HTR-8/SVneo (cell line): Measurements from ENCODE around the gene DFFB.

Source experiments
- DNase-seq: peaks from one replicate; pipeline ENCODE4 v3.0.0; 2011; ENCODE audit warnings: low spot score, mixed read lengths; ENCODE audit not compliant: insufficient read length
- FAIRE-seq: peaks from 2 replicates; lab custom pipeline; 2011; peaks lifted over from hg19 to GRCh38; lab: Jason Lieb, UNC

DFFB gene

DNA sequence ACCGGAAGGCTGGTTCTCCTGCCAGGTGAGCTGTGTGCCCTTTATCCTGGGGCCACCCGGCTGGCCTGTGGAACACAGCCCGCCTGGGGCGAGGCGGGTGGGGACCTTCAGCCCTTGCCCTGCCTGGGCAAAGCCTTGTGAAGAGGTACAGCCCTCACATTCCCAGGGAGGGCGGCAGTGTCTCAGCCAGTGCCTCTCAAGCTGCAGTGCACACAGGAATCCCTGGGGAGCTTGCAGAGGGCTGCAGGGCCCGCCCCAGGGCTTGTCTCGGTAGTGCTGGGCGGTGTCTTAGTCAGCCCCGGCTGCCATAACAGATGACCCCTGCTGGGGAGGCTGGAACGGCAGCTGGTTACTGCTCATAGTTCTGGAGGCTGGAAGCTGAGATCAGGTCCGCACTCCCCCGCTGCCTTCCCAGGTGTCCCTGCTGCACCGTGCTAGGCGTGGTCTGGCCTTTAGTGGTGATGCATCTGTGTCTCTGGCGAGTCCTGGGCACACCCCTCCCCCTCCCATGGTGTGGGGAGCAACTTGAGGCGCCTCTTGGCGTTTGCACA, 12.6 kb downstream of the DFFB start:
- DNase-seq = no peak

DNA sequence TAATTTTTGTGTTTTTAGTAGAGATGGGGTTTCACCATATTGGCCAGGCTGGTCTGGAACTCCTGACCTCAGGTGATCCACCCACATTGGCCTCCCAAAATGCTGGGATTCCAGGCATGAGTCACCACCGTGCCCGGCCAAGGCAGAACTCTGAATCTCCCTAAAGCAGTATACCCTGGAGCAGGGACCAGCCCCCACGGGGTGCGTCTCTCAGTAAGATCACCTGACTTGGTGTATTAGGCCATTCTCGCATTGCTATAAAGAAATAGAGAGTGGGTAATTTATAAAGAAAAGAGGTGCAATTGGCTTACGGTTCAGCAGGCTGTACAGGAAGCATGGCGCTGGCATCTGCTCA, 14.2 kb downstream of the DFFB start:
- DNase-seq (no peak), FAIRE-seq (no peak)

More for the DNA sequence above, 12.6 kb downstream of the DFFB start:
- FAIRE-seq = no peak

- FAIRE-seq (no peak), DNase-seq (no peak)
Measured at GRCh38 chr1:3872546-3872945, 15.3 kb downstream of the DFFB start.

- DNase-seq (no peak), FAIRE-seq (peak; percentile 31)
Measured at GRCh38 chr1:3874736-3875135, 17.5 kb downstream of the DFFB start.

DNA sequence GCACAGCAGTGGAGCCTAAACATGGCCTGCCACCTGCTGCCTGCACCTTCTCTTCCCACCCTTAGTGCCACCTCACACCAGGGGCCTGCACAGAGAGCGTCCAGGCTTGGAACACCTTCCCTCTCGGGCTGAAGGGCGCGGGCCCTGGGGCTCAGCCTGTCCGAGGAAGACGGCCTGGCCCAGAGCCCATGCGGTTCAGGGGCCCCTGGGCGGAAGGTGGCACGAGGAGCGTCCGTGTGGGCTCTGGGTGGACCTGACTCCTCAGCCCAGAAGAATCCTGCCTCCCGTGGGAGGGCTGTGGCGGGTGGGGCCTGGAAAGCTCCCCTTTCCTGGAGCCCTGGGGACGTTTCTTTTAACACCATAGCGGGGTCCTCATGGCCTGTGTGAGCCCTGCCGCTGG, 19.4 kb downstream of the DFFB start:
- DNase-seq (no peak), FAIRE-seq (no peak)

DNA sequence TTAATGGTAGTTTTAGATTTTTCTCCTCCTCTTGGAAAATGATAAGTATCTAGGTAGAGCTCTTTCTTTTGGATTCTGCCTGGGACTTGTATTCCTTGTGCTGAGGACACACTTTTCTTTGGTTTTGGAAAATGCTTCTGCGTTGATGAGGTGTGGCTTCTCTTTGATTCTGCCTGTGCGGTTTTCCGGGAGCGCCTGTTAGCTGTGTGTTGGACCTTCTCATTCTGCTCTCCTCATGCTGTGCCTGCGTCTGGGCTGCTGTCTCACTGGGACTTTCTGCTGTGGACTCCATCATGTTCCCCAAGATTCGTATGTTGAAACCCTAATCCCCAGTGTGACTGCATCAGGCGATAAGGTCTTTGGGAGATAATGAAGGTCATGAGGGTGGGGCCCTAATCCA, 21.8 kb downstream of the DFFB start:
- no peak for FAIRE-seq

DNA sequence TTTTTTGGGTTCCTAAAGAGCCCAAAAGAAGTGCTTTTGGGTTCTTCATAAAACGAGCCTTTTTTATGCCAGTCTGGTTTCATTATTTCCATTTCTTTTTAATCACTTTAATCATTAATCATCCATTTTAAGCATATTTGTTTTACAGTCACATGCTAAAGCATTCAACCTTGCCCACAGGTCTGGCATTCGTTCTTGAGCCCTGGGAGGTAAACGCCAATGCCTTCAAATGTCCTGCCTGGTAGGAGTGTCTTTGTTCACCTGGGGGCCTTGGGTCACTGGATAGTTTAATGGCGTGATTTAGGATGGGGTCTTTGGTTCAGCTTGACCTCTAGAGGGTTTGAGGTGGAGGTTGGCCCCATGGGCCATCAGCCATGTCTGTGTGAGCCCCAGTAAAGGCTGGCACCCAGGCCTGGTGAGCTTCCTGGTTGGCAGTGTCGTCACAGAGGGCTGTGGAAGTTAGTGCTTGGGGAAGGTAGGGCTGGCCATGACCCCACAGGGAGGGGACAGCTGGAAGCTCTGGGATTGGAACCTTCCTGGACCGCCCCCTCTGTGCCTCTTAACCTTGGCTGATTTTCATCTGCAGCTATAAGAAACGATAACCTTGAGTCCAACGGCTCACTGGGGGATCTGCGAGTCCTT, 22.6 kb downstream of the DFFB start:
- DNase-seq (no peak), FAIRE-seq (no peak)

More for the DNA sequence above, 21.8 kb downstream of the DFFB start:
- no peak for DNase-seq

DNA sequence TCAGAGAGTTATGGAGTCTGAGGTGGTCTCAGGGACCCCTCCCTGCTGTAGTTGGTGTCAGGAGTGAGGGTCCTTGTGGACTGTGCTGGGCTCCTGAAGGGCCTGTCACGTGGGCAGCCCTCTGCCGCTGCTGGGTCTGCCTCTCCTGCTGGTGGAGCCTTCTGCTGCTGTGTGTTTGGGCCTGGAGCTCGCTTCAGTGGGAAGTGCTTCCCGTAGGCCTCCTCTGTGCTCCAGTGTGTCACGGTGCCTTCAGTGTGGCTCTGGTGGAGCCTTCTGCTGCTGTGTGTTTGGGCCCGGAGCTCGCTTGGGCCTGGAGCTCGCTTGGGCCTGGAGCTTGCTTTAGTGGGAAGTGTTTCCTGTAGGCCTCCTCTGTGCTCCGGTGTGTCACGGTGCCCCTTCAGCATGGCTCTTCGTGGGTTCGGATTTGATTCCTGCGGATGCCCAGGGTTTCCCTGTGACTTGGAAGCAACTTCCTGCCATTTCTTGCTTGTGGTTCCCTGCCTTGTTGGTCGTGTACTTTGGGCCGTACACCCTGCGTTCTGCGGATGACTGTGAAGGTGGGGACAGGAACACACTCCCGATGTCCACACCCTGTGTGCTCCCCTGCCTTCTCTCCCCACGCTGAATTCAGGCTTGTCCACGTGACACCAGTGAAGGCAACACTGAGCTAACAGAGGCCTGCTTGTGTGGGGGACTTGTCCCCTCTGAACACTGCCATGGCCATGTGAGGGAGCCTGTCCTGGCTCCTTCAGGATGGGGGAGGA, 23.3 kb downstream of the DFFB start:
- no peak for DNase-seq
- FAIRE-seq = no peak

- no peak for FAIRE-seq
- no peak for DNase-seq
Measured at GRCh38 chr1:3881193-3881480, 23.9 kb downstream of the DFFB start.

DNA sequence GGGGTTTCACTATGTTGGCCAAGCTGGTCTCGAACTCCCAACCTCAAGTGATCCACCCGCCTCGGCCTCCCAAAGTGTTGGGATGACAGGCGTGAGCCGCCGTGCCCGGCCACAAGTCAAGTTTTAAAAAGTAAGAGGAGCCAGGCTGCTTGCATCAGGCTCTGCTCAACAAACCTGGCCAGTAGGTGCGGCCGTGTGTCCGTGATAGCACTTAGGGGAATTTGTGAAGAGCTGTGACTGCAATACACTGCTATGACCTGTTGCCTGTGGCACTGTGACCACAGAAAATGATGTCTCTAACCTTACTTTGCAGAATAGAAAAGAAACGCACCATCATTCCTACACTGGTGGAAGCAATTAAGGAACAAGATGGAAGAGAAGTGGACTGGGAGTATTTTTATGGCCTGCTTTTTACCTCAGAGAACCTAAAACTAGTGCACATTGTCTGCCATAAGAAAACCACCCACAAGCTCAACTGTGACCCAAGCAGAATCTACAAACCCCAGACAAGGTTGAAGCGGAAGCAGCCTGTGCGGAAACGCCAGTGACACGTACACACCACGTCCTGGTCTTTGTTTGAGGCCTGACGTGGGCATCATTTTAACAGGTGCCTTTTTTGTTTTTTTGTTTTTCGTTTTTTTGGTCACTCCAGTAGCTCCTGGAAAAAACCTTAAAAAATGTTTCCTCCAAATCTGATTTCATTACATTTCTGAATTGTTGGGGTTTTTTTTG, 26.1 kb downstream of the DFFB start:
- DNase-seq (no peak), FAIRE-seq (no peak)

GRCh38 chr1:3884966-3885365, 27.7 kb downstream of the DFFB start:
- FAIRE-seq (no peak), DNase-seq (no peak)

GRCh38 chr1:3885611-3886010, 28.3 kb downstream of the DFFB start:
- DNase-seq = no peak
- FAIRE-seq = no peak

DNA sequence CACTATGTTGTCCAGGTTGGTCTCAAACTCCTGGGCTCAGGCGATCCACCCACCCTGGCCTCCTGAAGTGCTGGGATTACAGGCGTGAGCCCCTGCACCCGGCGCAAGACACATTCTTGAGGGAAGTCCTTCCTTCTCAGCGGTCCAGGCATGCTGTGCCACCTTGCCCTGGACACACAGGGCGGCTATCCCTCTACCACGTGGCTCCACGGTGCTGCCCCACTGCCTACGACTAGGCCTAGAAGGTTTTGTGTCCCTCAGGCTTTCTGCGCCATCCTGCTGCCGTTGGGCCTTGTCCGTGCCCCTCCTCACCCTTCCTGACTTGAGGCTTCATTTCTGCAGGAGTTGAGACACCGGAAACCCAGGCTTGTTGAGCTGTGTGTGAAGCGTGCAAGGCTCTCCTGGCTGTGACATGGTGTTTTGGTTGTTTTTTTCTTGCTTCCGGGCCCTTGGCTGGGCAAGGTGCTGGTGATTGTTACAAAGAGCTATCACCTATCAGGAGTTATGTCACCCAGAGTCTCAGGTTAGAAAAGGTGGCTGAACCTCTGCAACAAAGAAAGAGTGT, 28.9 kb downstream of the DFFB start:
- DNase-seq (no peak), FAIRE-seq (no peak)

DNA sequence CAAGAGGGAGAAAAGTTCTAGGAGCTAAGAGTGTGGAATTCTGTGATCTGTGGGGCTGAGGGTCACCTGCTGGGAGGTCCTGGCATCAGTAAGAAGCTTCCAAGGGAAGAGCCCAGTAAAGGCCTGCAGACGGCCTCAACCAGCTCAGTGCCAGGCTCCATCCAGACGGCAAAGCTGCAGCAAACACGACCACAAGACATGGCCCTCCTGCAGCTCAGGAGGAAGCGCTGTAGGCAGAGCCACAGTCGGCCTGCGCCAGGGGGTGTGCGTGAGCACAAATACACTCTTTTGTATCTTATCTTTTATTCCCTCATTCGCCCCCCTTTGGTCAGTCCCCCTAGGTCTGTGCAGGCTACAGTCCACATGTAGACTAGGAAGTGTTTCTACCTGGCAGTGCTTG, 29.4 kb downstream of the DFFB start:
- no peak for DNase-seq
- FAIRE-seq = no peak

DNA sequence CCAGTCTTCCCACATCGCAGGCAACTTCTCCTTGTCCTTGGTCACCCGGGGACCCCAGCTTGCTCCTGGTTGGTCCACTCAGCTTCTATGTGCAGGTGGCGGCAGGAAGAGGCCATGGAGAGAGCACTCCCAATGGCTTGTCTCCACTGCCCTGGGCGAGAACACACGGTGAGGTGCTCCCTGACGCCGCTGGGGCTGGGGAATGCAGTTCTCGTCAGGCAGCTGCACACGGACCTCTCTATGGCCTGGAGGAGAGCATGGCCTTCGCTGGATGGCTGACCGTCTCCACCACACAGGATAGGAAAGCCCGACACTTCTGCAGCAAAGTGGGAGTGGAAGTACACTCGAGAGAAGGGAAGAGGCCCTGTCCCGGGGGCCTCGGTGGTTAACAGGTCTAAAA, 31.0 kb downstream of the DFFB start:
- DNase-seq (no peak), FAIRE-seq (no peak)

DNA sequence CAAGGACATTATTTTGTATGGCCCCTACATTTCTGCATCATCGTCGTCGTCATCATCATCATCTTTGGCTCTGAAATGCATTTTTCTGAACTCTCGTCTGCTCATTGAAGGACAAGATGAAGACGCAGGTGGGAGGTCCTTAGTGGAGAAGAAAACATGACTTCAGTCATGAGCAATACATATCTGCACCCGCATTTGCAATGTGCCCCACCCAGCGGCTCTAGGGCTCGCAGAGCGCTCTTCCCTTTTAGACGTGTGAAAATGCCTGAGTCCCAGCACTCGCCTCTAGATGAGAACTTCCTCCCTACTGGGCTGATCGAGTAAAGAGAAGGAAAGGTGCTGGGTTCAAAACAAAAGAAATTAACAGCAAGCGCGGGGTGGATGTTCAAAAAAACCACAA, 32.7 kb downstream of the DFFB start:
- no peak for DNase-seq
- no peak for FAIRE-seq

GRCh38 chr1:3890389-3891328, 33.4 kb downstream of the DFFB start:
- DNase-seq (no peak), FAIRE-seq (no peak)

- FAIRE-seq (no peak), DNase-seq (no peak)
Measured at GRCh38 chr1:3891329-3891865, 34.1 kb downstream of the DFFB start.

DNA sequence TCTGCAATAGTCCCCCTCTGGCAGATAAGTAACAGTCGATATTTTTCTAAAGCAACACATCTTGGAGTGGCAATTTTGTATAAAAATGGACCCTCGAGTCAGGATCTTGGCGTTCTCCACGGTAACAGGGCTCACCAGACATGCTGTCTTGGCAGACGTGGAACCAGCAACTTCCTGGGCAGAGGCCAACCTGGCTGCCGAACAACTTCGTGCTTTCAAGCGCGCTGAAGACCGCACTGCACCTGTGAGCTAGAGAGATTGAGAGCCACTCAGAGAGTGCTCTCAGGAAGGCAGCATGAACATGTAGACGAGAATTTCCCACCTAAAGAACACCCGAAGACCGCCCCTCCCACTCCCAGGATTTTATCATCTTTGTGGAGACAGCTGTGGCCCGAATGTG, 35.5 kb downstream of the DFFB start:
- FAIRE-seq = no peak
- DNase-seq = no peak

DNA sequence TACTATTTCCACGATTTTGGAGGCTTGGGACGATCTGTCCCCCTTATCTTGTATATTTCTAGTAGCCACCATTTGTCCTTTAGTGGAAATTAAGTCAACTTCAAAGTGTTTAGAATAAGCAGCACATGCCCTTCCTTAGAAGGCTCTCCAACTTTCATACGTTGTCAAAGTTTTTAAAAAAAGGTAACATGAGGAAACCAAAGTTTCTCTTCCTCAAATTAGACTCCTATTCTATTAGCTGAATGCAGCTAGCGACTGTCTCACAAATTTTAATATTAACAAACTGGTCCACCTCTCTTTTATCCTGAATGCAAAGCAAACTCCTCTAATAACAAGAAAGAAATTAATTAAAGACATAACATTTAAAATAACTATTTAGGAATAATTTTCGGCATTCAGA, 35.9 kb downstream of the DFFB start:
- FAIRE-seq (no peak), DNase-seq (no peak)
